Body of pancreas (tissue), 4 donors: Measurements from ENCODE around the gene AZIN2. TPM values are rescaled to one million over a fixed set of nuclear protein-coding genes. Genes with fewer than 3 reads are reported as not detected.

Source experiments
- ATAC-seq: fragments of 150-250 bp; one replicate; pipeline ENCODE4 v1.9.1; 2016
- DNase-seq, 4 donors: peaks; one replicate each; pipeline ENCODE4 v3.0.0-alpha.2; 2019
- H3K27ac ChIP-seq, 4 donors: fragments of 200-600 bp; sonication (generic); 1 replicate in 3 of 4; 2 replicates in 1 of 4; pipeline versions ENCODE4 v1.5.1 to v1.6.1; 2016 to 2019; ENCODE audit warnings: mild to moderate bottlenecking in 1 of 4, mixed read lengths in 1 of 4, moderate library complexity in 1 of 4
- H3K27me3 ChIP-seq, 2 donors: fragments of 200-600 bp; sonication (generic); one replicate each; pipeline ENCODE4 v1.6.0; 2016; ENCODE audit warnings: mild to moderate bottlenecking in 1 of 2
- H3K36me3 ChIP-seq, 2 donors: fragments of 200-600 bp; sonication (generic); replicated peaks in 1 of 2; 2 replicates each; pipeline ENCODE4 v1.5.1; 2016; ENCODE audit warnings: low read depth in 2 of 2; ENCODE audit not compliant: insufficient read depth in 1 of 2
- H3K4me1 ChIP-seq: fragments of 200-600 bp; sonication (generic); one replicate; pipeline ENCODE4 v1.6.0; 2016
- H3K4me3 ChIP-seq, 2 donors: fragments of 200-600 bp; sonication (generic); 1 replicate in 1 of 2; 2 replicates in 1 of 2; pipeline ENCODE4 v1.5.1; 2016 to 2019
- H3K9me3 ChIP-seq, 3 donors: fragments of 200-600 bp; sonication (generic); 1 replicate in 2 of 3; 2 replicates in 1 of 3; pipeline ENCODE4 v1.5.1; 2016
- CTCF ChIP-seq, 7 experiments: fragments of 450-650 bp in 4 of 7; fragments of 200-600 bp in 3 of 7; sonication (generic) in 3 of 7; IDR thresholded peaks; one replicate each; pipeline ENCODE4 v1.5.1; 2016 to 2019; ENCODE audit warnings: antibody characterized with exemption in 7 of 7
- POLR2A ChIP-seq, 3 donors: fragments of 450-650 bp; IDR thresholded peaks; one replicate each; pipeline ENCODE4 v1.6.1; 2016; ENCODE audit warnings: antibody characterized with exemption in 3 of 3, mild to moderate bottlenecking in 2 of 3
- WGBS, 2 donors: methylation state at CpG; one replicate each; pipeline ENCODE4 v1.1.5; 2017; 5-methylcytosine and 5-hydroxymethylcytosine counted together
- intact Hi-C: fragments of 100-400 bp; cut with DNase I; formaldehyde crosslinking; loops from one replicate; pipeline ENCODE4 v1.15.1; 2023
- total RNA-seq, 2 donors: library from RNA; depleted of rRNA; stranded (reverse); fragments of >200 nt; gene quantifications; one replicate each; pipeline ENCODE4 v1.1.0, GENCODE V29; 2016

AZIN2 gene
- total RNA-seq, 2 donors from 2014 or later: 1.0 to 1.6 TPM

GRCh38 chr1:33055210-33056008 is 25.5 kb upstream of the AZIN2 start:
- no peak overlapping the region for H3K27ac ChIP-seq
- TF ChIP-seq POLR2A (IDR thresholded peaks at IDR 0.05): no peak
- TF ChIP-seq CTCF (IDR thresholded peaks at IDR 0.05): peak; percentile 37 to 83 (median 80)
- ATAC-seq: peak; percentile 87
- no peaks in the 10 kb centered on the region for H3K36me3 ChIP-seq
- intact Hi-C loops: loop anchor here (5.0 kb wide), 1 partner anchor 118 kb away; no protein-coding TSS in a partner anchor
- whole genome bisulfite sequencing, 2 donors: 31 to 34% methylated on average over 9 to 12 of the region's 12 CpGs
- peaks cover 7% of the 10 kb centered on the region for H3K4me1 ChIP-seq
- no peak overlapping the region for H3K4me3 ChIP-seq
- H3K27me3 ChIP-seq: no peaks in the 10 kb centered on the region
- peak; percentile 62 to 85 (median 72) for DNase-seq
- no peaks in the 10 kb centered on the region for H3K9me3 ChIP-seq

DNA sequence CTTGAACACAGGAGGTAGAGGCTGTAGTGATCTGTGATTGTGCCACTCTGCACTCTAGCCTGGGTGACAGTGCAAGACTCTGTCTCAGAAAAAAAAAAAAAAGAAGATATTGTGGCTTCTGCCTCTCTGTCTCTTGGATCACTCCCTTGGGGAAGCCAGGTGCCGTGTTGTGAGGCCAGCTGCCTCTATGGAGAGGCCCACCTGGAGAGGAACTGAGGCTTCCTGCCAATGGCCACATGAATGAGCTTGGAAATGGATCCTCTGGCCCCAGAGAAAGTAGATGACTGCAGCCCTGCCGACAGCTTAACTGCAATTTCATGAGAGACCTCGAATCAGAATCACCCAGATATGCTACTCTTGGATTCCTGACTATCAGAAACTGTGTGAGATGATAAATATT is 24.5 kb upstream of the AZIN2 start:
- no peak overlapping the region for H3K4me3 ChIP-seq
- H3K4me1 ChIP-seq: peaks cover 7% of the 10 kb centered on the region
- 88 to 91% methylated on average over 3 of the region's 3 CpGs for WGBS, 2 donors
- ATAC-seq (no peak), DNase-seq (no peak)
- H3K27me3 ChIP-seq: no peaks in the 10 kb centered on the region
- no peaks in the 10 kb centered on the region for H3K36me3 ChIP-seq
- intact Hi-C loops: loop anchor here (5.0 kb wide), 1 partner anchor 119 kb away; no protein-coding TSS in a partner anchor
- no peak overlapping the region for H3K27ac ChIP-seq
- no peaks in the 10 kb centered on the region for H3K9me3 ChIP-seq
- TF ChIP-seq POLR2A (IDR thresholded peaks at IDR 0.05): no peak
- TF ChIP-seq CTCF (IDR thresholded peaks at IDR 0.05): no peak

DNA sequence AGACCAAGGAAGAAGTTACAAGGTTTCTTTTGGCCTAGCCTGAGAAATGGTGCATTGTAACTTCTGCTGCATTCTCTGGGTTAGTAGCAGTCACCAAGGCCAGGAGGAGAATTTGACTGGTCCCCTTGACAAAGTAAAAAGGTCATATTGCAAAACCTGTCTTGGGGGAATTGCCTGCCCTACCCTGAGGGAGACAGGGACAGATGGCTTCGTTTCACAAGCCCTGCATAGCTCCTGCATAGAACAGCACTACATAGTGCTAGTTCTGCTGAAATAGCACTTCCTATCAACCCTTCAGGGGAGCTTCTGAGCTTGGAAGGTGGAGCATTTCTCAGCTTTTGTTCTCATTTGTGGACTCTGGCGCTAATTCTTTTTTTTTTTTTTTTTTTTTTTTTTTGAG is 23.9 kb upstream of the AZIN2 start:
- H3K4me3 ChIP-seq: no peak overlapping the region
- DNase-seq: no peak
- H3K27me3 ChIP-seq: no peaks in the 10 kb centered on the region
- no peaks in the 10 kb centered on the region for H3K36me3 ChIP-seq
- no peak overlapping the region for H3K27ac ChIP-seq
- intact Hi-C loops: loop anchor here (5.0 kb wide), 1 partner anchor 120 kb away; no protein-coding TSS in a partner anchor
- no peak for ATAC-seq
- no peaks in the 10 kb centered on the region for H3K9me3 ChIP-seq
- WGBS, 2 donors: 63 to 78% methylated on average over 2 of the region's 2 CpGs
- peaks cover 7% of the 10 kb centered on the region for H3K4me1 ChIP-seq
- TF ChIP-seq CTCF (IDR thresholded peaks at IDR 0.05) (no peak), POLR2A (IDR thresholded peaks at IDR 0.05) (no peak)

- intact Hi-C loops: no loop called here
Measured at GRCh38 chr1:33060579-33061083, 20.3 kb upstream of the AZIN2 start.

More at GRCh38 chr1:33060579-33061083, 20.3 kb upstream of the AZIN2 start:
- WGBS, 2 donors: 88 to 93% methylated on average over 2 of the region's 2 CpGs
- Histone ChIP-seq H3K9me3 (peaks cover 0 to 14% (median 0%) of the 10 kb centered on the region in 3 donors), H3K36me3 (no peaks in the 10 kb centered on the region), H3K27ac (no peak overlapping the region), H3K4me1 (no peaks in the 10 kb centered on the region), H3K4me3 (no peak overlapping the region), H3K27me3 (no peaks in the 10 kb centered on the region)
- DNase-seq (peak in 1 of 4 donors; percentile 65), ATAC-seq (peak; percentile 56)
- TF ChIP-seq CTCF (IDR thresholded peaks at IDR 0.05): no peak
